HepG2 (cell line): ENCODE measurements around the gene TBXAS1.

Source experiments
- CTCF ChIP-seq: sonication (generic); formaldehyde crosslinking; IDR thresholded peaks from 2 replicates; pipeline ENCODE4 v1.5.0; 2020; ENCODE audit warnings: mild to moderate bottlenecking, missing genetic modification reagents, moderate library complexity
- EZH2 ChIP-seq: conservative IDR thresholded peaks from 2 replicates; pipeline ENCODE4 v1.6.1; 2012; ENCODE audit warnings: mild to moderate bottlenecking, low read depth, low read length, moderate library complexity
- GLMP ChIP-seq: sonication (generic); formaldehyde crosslinking; IDR thresholded peaks from 2 replicates; pipeline ENCODE4 v1.9.0; 2021; ENCODE audit warnings: missing genetic modification reagents, mild to moderate bottlenecking, borderline replicate concordance
- MXD4 ChIP-seq: IDR thresholded peaks from 2 replicates; pipeline ENCODE4 v1.6.1; 2016; ENCODE audit warnings: mild to moderate bottlenecking, missing biosample characterization, missing genetic modification reagents
- RFX5 ChIP-seq: IDR thresholded peaks from 2 replicates; pipeline ENCODE4 v1.6.1; 2011; ENCODE audit warnings: low read depth, low read length, improper control_type of control experiment
- SIN3B ChIP-seq: fragments of 150-350 bp; IDR thresholded peaks from 2 replicates; pipeline ENCODE4 v1.6.1; 2014; ENCODE audit warnings: low read length
- TAF1 ChIP-seq: sonication (generic); formaldehyde crosslinking; IDR thresholded peaks from 2 replicates; pipeline ENCODE4 v1.4.0; 2020; ENCODE audit warnings: missing genetic modification reagents
- ZBTB7B ChIP-seq: sonication (generic); formaldehyde crosslinking; IDR thresholded peaks from 2 replicates; pipeline ENCODE4 v1.4.0; 2020; ENCODE audit warnings: missing genetic modification reagents
- ZBTB8A ChIP-seq: sonication (generic); formaldehyde crosslinking; IDR thresholded peaks from 2 replicates; pipeline ENCODE4 v1.4.0; 2020; ENCODE audit warnings: mild to moderate bottlenecking, low read depth, missing genetic modification reagents, borderline replicate concordance
- ZNF12 ChIP-seq: sonication (generic); formaldehyde crosslinking; IDR thresholded peaks from 2 replicates; pipeline ENCODE4 v1.5.0; 2020; ENCODE audit warnings: missing genetic modification reagents
- ZNF496 ChIP-seq: sonication (generic); formaldehyde crosslinking; IDR thresholded peaks from 2 replicates; pipeline ENCODE4 v1.8.1; 2023; ENCODE audit warnings: mild to moderate bottlenecking, moderate library complexity, missing genetic modification reagents; ENCODE audit not compliant: insufficient replicate concordance
- ZNF607 ChIP-seq: sonication (generic); formaldehyde crosslinking; IDR thresholded peaks from 2 replicates; pipeline ENCODE4 v1.5.1; 2020; ENCODE audit warnings: missing genetic modification reagents, mild to moderate bottlenecking, borderline replicate concordance
- ZNF619 ChIP-seq: sonication (generic); formaldehyde crosslinking; IDR thresholded peaks from 2 replicates; pipeline ENCODE4 v1.4.0; 2020; ENCODE audit warnings: mild to moderate bottlenecking, missing genetic modification reagents
- TF ChIP-seq, protein P1 (sequence below): sonication (generic); formaldehyde crosslinking; IDR thresholded peaks from 2 replicates; pipeline ENCODE4 v1.4.0; 2020; ENCODE audit warnings: missing genetic modification reagents, borderline replicate concordance

DNA sequence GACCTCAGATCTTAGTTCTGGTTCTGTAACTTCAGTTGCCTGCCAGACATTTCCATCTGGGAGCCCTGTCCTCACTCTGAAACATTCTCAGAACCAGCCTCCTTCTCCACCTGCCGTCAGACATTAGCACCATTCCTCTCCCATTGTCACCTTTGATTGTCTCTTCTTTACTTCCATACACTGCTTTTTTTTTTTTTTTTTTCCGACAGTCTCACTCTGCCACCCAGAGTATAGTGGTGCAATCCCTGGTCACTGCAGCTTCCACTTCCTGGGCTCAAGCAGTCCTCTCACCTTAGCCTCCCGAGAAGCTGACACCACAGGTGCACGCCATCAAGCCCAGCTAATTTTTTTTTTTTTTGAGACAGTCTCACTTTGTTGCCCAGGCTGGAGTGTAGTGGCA, 30.2 kb upstream of the TBXAS1 start:
- no peak for TF ChIP-seq ZNF496 (CRISPR knock-in tag)
- no peak for TF ChIP-seq ZBTB7B (CRISPR knock-in tag)
- TF ChIP-seq RFX5 = no peak
- TF ChIP-seq, protein P1, sequence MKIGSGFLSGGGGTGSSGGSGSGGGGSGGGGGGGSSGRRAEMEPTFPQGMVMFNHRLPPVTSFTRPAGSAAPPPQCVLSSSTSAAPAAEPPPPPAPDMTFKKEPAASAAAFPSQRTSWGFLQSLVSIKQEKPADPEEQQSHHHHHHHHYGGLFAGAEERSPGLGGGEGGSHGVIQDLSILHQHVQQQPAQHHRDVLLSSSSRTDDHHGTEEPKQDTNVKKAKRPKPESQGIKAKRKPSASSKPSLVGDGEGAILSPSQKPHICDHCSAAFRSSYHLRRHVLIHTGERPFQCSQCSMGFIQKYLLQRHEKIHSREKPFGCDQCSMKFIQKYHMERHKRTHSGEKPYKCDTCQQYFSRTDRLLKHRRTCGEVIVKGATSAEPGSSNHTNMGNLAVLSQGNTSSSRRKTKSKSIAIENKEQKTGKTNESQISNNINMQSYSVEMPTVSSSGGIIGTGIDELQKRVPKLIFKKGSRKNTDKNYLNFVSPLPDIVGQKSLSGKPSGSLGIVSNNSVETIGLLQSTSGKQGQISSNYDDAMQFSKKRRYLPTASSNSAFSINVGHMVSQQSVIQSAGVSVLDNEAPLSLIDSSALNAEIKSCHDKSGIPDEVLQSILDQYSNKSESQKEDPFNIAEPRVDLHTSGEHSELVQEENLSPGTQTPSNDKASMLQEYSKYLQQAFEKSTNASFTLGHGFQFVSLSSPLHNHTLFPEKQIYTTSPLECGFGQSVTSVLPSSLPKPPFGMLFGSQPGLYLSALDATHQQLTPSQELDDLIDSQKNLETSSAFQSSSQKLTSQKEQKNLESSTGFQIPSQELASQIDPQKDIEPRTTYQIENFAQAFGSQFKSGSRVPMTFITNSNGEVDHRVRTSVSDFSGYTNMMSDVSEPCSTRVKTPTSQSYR (CRISPR knock-in tag) = no peak
- TF ChIP-seq GLMP (CRISPR knock-in tag) = no peak
- no peak for TF ChIP-seq MXD4
- TF ChIP-seq ZNF619 (CRISPR knock-in tag) = no peak
- no peak for TF ChIP-seq ZNF12 (CRISPR knock-in tag)
- TF ChIP-seq CTCF (CRISPR knock-in tag) = peak; percentile 37; the same call in 1 of the 2 replicates
- no peak for TF ChIP-seq EZH2
- no peak for TF ChIP-seq ZBTB8A (CRISPR knock-in tag)
- TF ChIP-seq SIN3B = no peak
- TF ChIP-seq TAF1 (CRISPR knock-in tag) = no peak
- no peak for TF ChIP-seq ZNF607
